NB4 (cell line): ENCODE measurements around the gene TUBA1B.

Experiments used
- MYC ChIP-seq: IDR thresholded peaks from 2 replicates; pipeline ENCODE4 v1.6.1; 2011; ENCODE audit warnings: low read depth, low read length
- POLR2A ChIP-seq: IDR thresholded peaks from 2 replicates; pipeline ENCODE4 v1.6.1; 2011; ENCODE audit warnings: mild to moderate bottlenecking; ENCODE audit not compliant: insufficient read length; ENCODE audit errors: extremely low read depth
- TF ChIP-seq, protein P1 (sequence below): IDR thresholded peaks from one replicate; pipeline ENCODE4 v1.5.1; 2012; ENCODE audit warnings: low read depth, low read length
- TF ChIP-seq, protein P2 (sequence below): IDR thresholded peaks from 2 replicates; pipeline ENCODE4 v1.6.1; 2011; ENCODE audit warnings: low read depth, low read length

GRCh38 chr12:49133590-49133989 is 2.4 kb upstream of the TUBA1B start:
- TF ChIP-seq, protein P1, sequence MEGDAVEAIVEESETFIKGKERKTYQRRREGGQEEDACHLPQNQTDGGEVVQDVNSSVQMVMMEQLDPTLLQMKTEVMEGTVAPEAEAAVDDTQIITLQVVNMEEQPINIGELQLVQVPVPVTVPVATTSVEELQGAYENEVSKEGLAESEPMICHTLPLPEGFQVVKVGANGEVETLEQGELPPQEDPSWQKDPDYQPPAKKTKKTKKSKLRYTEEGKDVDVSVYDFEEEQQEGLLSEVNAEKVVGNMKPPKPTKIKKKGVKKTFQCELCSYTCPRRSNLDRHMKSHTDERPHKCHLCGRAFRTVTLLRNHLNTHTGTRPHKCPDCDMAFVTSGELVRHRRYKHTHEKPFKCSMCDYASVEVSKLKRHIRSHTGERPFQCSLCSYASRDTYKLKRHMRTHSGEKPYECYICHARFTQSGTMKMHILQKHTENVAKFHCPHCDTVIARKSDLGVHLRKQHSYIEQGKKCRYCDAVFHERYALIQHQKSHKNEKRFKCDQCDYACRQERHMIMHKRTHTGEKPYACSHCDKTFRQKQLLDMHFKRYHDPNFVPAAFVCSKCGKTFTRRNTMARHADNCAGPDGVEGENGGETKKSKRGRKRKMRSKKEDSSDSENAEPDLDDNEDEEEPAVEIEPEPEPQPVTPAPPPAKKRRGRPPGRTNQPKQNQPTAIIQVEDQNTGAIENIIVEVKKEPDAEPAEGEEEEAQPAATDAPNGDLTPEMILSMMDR, result no peak
- TF ChIP-seq, protein P2, sequence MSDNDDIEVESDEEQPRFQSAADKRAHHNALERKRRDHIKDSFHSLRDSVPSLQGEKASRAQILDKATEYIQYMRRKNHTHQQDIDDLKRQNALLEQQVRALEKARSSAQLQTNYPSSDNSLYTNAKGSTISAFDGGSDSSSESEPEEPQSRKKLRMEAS, result no peak
- TF ChIP-seq POLR2A, result no peak
- TF ChIP-seq MYC, result no peak
